Ectodermal cell (in vitro differentiated cells): Measurements from ENCODE around the gene RCAN2.

Experiments used
- H3K27ac ChIP-seq: 2 replicates; pipeline ENCODE4 v1.7.0; 2013; ENCODE audit warnings: mild to moderate bottlenecking, low read depth, low read length; ENCODE audit not compliant: insufficient read depth, poor library complexity, severe bottlenecking
- H3K27me3 ChIP-seq: 2 replicates; pipeline ENCODE4 v1.7.0; 2013; ENCODE audit warnings: mild to moderate bottlenecking, low read length; ENCODE audit not compliant: insufficient read depth, control insufficient read depth, poor library complexity, severe bottlenecking
- H3K36me3 ChIP-seq: one replicate; pipeline ENCODE4 v1.7.0; 2013; ENCODE audit warnings: low read length; ENCODE audit not compliant: control insufficient read depth, insufficient read depth
- H3K4me1 ChIP-seq: one replicate; pipeline ENCODE4 v1.7.0; 2013; ENCODE audit warnings: low read length; ENCODE audit not compliant: control insufficient read depth, insufficient read depth
- H3K4me3 ChIP-seq: 2 replicates; pipeline ENCODE4 v1.7.0; 2013; ENCODE audit warnings: low read depth, low read length, control low read depth; ENCODE audit not compliant: insufficient read depth
- H3K9me3 ChIP-seq: 2 replicates; pipeline ENCODE4 v1.7.0; 2013; ENCODE audit warnings: mild to moderate bottlenecking, low read length, moderate library complexity; ENCODE audit not compliant: control insufficient read depth
- WGBS, 2 experiments: methylation state at CpG; one replicate each; pipeline ENCODE4 v1.1.7; 2013; ENCODE audit warnings: missing lambda C conversion rate in 2 of 2; 5-methylcytosine and 5-hydroxymethylcytosine counted together

The RCAN2 gene

DNA sequence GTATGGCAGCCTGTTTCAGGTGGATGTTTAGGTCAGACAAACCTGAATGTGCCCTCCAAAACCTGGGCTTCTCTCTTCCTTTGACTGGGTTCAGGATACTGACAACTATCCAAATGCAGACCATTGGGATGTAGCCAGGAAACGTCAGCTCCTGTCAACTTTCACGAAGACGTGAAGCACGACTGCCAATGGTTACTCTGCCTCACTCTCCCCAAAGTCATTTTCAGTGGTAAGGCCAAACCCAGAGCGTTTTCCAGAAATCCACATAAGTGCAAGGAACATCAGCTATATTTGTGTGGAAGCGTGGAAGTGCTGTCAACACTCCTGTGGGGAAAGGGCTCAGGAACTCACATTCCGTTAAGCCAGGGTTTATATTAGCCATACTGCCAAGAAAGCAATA lies 20.1 kb upstream of the RCAN2 start:
- Histone ChIP-seq H3K27ac (no peak overlapping the region), H3K27me3 (no peaks in the 10 kb centered on the region), H3K36me3 (no peaks in the 10 kb centered on the region), H3K4me3 (no peak overlapping the region), H3K9me3 (no peaks in the 10 kb centered on the region), H3K4me1 (no peaks in the 10 kb centered on the region)
- 93 to 94% methylated on average over 7 of the region's 7 CpGs for WGBS, 2 experiments

DNA sequence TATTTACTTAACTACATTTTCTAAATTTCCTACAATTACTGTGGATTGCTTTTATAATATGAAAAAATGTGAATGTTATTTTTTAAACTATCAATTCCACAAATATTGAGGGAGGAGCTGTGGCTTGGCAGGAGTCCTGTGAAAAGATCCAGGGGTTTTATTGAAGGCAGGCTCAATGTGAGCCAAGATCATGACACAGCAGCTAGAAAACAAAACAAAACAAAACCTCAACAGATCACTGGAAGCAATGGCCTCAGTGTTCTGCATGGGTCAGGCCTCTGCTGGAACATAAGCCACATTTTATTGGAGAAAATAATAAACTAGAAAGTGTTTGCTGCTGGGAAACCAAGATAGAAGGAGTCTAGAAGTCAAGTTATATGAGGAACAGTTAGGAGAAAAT lies 19.4 kb upstream of the RCAN2 start:
- Histone ChIP-seq H3K27ac (no peak overlapping the region), H3K4me1 (no peaks in the 10 kb centered on the region), H3K36me3 (no peaks in the 10 kb centered on the region), H3K9me3 (no peaks in the 10 kb centered on the region), H3K4me3 (no peak overlapping the region), H3K27me3 (no peaks in the 10 kb centered on the region)

DNA sequence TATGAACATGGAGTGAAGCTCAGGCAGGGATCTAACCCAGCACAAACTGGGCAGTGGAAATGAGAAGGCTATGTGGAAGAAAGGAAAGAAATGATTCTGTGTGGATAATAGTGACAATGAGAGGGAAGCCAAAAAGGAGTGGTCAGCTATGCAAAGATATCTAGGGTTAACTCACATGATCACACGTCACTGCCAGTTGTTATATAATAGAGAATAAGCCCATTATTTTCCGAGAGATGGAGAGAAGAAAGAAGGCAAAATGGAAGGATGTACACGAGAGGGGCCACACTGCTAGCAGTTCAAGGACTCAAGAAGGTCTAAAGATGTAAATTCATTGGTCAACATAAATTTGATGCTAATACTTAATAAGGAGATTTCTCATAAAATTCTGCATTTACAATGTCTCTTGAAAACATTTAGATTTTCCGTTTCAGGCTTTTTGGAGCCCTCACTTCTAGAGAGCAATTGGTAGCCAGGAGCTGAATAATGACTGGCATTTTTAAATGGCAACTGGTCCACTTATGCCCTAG lies 18.8 kb upstream of the RCAN2 start:
- no peaks in the 10 kb centered on the region for H3K4me1 ChIP-seq
- no peaks in the 10 kb centered on the region for H3K36me3 ChIP-seq
- no peaks in the 10 kb centered on the region for H3K9me3 ChIP-seq
- H3K27me3 ChIP-seq, result no peaks in the 10 kb centered on the region
- H3K27ac ChIP-seq, result no peak overlapping the region
- WGBS, 2 experiments, result 93 to 95% methylated on average over 4 of the region's 4 CpGs
- H3K4me3 ChIP-seq, result no peak overlapping the region

DNA sequence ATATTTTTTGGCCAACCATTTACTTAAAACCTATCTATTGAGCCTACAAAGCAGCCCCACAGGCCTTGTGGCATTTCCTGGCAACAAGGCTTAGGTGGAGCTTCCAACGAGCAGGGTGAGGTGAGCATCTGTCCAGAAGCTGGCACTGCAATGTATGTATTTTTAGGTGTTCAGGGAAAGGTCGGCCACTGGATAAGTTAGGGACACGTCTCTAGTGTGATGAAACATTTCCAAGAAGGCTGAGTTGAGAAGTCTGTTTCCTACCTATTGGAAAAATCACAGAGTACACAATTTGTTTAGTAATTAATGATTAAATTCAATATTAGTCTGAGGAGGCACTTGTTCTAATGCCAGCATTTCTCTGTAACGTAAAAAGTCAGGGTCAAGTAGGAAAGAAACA lies 17.8 kb upstream of the RCAN2 start:
- H3K36me3 ChIP-seq, result no peaks in the 10 kb centered on the region
- no peaks in the 10 kb centered on the region for H3K27me3 ChIP-seq
- no peak overlapping the region for H3K4me3 ChIP-seq

DNA sequence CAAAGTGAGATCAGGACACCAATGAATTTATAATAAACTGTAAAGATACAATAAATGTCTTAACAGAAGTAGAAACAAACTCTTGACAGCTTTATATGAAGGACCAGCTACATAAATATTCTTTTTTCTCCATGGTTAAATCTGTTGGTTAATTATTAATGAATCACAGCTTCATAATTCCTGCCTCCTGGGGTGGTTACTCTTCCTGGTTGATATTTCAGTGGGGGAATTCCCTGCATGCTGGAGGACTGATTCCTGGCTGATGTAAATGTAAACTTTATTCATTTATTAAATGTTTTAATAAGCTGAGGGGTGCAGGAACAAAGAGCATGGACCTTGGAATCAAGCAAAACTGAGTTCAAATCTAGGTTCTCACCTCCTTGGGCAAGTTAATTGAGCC lies 16.2 kb upstream of the RCAN2 start:
- Histone ChIP-seq H3K27me3 (no peaks in the 10 kb centered on the region), H3K4me3 (no peak overlapping the region), H3K27ac (no peak overlapping the region), H3K9me3 (no peaks in the 10 kb centered on the region), H3K36me3 (no peaks in the 10 kb centered on the region), H3K4me1 (no peaks in the 10 kb centered on the region)

More for the DNA sequence above, 17.8 kb upstream of the RCAN2 start:
- Histone ChIP-seq H3K27ac (no peak overlapping the region), H3K9me3 (no peaks in the 10 kb centered on the region), H3K4me1 (no peaks in the 10 kb centered on the region)
- 91 to 92% methylated on average over 4 of the region's 4 CpGs for WGBS, 2 experiments

DNA sequence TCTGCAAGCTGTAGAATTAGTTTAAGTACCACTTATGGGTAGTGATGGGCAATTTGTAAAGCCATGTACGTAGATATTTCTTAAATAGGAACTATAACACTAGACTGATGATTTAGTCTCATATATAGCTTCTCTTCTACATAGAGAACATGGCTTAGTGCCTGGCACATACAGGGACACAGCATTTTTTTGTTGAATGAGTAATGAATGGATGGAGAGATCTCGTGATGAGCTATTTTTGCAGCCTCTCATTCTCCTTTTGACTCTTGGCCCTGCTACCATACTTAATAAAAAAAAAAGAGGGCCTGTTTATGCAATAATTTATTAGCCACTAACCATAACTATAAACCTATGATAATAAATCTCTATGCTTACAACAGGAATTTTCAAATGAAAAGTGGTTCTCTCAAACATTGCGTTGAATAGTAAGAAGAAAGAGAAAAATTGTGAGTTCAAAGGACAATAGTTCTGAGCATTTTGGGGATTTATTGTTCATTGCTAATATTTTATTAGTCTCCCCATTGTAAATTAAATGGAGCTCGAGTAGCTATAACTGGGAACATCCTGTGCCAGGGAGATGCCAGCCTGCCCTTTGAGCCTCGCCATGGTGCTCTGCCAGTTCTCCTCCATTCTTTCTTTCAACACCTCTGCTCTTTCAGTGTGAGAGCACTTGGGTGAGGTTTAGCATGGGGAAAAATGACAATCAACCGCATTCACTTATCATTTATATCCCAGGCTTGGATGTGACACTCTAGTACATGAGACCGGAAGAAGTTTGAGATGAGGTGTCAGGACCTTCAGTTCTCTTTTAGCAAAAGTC lies 14.7 kb upstream of the RCAN2 start:
- Histone ChIP-seq H3K9me3 (no peaks in the 10 kb centered on the region), H3K4me3 (no peak overlapping the region), H3K36me3 (no peaks in the 10 kb centered on the region), H3K27ac (no peak overlapping the region), H3K27me3 (no peaks in the 10 kb centered on the region), H3K4me1 (no peaks in the 10 kb centered on the region)
- 89 to 92% methylated on average over 5 of the region's 7 CpGs for WGBS, 2 experiments

DNA sequence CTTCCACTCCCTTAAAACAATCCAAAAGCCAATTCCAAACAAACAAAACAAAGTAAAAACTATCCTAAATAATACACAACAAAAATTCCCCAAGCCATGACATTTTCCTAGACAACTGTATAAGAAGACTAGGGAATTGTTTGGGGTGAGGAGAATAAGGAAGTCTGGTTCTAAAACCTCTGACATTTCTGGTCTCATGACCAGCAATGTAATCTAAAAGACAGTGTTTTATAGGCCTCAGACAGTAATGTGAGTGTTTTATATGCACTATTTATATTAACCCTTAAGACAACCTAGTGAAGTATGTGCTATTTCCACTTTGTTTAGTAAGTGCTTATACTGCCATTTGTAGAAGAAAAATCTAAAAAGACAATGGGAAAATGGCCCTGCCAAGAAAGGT lies 13.0 kb upstream of the RCAN2 start:
- Histone ChIP-seq H3K4me1 (no peaks in the 10 kb centered on the region), H3K27ac (no peak overlapping the region), H3K36me3 (no peaks in the 10 kb centered on the region), H3K9me3 (no peaks in the 10 kb centered on the region), H3K4me3 (no peak overlapping the region), H3K27me3 (no peaks in the 10 kb centered on the region)

DNA sequence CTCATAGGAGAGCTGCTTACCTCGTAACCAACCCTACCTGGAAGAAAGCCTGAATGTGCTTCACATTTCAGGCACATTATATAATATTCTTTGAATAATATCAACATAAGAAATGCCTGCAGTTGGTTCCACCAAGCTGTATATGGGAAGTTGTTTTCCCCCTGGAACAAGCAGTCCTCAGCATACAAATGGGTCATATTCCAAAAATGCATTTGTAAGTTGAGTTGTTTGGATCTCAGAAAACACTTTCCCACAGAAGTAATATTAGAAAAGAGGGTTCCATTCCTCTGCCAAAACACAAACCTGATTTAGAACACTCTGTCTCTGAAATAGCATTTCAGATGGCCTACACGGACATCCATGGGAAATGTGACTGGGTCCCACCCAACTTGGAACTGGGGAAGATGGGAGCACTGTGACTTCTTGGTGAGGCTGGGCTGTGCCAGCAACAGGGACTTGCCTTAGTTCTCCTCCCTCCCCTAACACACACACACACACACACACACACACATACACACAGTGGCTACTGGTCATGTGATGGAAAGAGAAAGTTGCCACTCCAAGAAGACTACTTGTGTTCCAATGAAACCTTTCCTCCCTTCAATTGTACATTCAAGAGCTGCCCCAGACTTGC lies 11.4 kb upstream of the RCAN2 start:
- Histone ChIP-seq H3K36me3 (no peaks in the 10 kb centered on the region), H3K4me3 (no peak overlapping the region), H3K27me3 (no peaks in the 10 kb centered on the region), H3K4me1 (no peaks in the 10 kb centered on the region), H3K27ac (no peak overlapping the region), H3K9me3 (no peaks in the 10 kb centered on the region)
- WGBS, 2 experiments, result 79 to 94% methylated on average over 1 to 2 of the region's 2 CpGs

DNA sequence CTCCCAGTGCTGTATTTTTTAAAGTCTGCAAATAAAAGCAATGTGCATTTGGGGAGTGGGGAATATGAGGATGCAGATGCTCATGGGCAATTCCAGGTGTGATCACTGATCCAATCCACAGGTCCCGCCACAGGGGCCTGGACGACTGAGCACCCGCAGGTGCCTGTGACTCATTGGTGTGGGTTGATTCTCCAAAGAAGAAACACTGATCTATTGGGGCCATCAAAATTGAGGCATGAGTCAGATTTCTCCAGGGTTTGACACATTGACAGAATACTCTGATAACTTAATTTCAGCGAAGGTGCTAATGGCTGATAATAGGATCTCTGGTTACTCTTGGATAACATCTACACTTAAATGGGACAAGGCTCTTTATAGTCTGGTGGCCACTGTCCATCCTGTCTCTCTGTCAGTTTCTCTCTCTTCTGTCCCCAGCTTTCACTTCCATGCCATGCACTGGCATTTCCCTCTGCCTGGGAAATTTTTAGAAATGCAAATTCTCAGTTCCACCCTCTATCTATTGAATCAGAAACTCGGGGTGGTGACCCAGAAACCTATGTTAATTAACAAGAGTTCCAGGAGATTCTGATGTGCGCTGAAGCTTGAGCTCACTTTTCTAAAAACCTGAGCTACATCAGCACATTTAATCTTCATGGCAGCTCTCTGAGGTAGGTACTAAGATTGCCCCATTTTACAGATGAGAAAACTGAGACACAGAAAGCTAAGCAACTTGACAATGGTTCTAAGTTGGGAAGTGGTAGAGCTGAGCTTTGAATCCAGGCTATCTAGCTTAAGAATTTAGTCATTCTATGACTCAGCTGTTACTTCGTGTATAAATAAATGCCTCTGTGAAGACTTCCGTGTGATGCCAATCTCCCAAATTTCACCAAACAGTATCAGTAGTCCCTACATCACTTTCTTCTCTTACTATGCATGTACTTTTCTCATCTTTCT lies 10.2 kb upstream of the RCAN2 start:
- Histone ChIP-seq H3K27me3 (no peaks in the 10 kb centered on the region), H3K36me3 (no peaks in the 10 kb centered on the region), H3K4me1 (no peaks in the 10 kb centered on the region), H3K9me3 (no peaks in the 10 kb centered on the region), H3K4me3 (no peak overlapping the region), H3K27ac (no peak overlapping the region)
- 93 to 94% methylated on average over 8 of the region's 8 CpGs for WGBS, 2 experiments

DNA sequence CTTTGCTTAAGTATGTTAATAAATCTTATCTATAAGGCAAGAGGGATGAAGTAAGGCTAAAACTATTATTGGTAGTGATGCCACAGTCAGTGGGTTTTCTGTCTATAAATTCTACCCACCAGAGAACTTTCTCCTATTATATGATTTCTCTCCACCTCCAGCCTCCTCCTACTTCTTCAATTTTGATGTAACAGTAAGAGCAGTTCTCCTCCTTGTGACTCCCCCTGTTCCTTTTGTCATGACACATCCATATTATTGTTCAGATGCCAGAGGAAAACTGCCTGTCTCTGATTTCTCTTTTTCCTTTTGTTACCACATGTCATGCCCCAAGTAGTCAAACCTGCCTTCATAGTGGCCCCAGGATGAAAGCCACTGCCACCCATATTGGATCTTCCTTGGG lies 9.1 kb upstream of the RCAN2 start:
- no peaks in the 10 kb centered on the region for H3K27me3 ChIP-seq
- H3K36me3 ChIP-seq, result no peaks in the 10 kb centered on the region
- H3K4me1 ChIP-seq, result no peaks in the 10 kb centered on the region
- no peaks in the 10 kb centered on the region for H3K9me3 ChIP-seq
- H3K4me3 ChIP-seq, result no peak overlapping the region
- H3K27ac ChIP-seq, result no peak overlapping the region
